C4-2B (cell line): ENCODE results near the gene SRPK2.

Source experiments
- ZFX ChIP-seq: fragments of 450-650 bp; IDR thresholded peaks from 2 replicates; pipeline ENCODE4 v1.6.1; 2017
- TF ChIP-seq, protein P1 (sequence below): fragments of 450-650 bp; conservative IDR thresholded peaks from 2 replicates; pipeline ENCODE4 v1.5.1; 2017; ENCODE audit warnings: mild to moderate bottlenecking

DNA sequence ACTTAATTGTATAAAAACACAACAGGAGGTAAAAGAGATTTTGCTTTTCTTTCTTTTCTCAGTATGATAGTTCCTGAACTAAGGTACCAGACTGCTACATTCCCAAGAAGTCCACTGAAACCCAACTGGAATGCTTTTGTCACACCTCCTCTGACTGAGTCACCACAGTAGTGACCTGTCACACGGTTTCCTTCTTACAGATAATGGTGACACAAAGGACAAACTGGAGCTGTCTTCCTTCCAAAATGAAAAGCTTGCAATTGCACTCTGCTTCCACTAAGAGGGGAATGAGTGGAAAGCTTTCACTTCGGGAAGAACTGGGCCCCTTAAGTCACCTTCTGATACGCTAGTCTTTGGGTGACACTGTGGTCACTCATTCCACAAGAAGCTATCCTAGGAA lies 252.5 kb downstream of the SRPK2 start:
- TF ChIP-seq, protein P1, sequence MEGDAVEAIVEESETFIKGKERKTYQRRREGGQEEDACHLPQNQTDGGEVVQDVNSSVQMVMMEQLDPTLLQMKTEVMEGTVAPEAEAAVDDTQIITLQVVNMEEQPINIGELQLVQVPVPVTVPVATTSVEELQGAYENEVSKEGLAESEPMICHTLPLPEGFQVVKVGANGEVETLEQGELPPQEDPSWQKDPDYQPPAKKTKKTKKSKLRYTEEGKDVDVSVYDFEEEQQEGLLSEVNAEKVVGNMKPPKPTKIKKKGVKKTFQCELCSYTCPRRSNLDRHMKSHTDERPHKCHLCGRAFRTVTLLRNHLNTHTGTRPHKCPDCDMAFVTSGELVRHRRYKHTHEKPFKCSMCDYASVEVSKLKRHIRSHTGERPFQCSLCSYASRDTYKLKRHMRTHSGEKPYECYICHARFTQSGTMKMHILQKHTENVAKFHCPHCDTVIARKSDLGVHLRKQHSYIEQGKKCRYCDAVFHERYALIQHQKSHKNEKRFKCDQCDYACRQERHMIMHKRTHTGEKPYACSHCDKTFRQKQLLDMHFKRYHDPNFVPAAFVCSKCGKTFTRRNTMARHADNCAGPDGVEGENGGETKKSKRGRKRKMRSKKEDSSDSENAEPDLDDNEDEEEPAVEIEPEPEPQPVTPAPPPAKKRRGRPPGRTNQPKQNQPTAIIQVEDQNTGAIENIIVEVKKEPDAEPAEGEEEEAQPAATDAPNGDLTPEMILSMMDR = no peak
- TF ChIP-seq ZFX = no peak
